Peyer's patch (tissue), 4 donors: ENCODE data around the gene DNALI1. TPM values are rescaled to one million over a fixed set of nuclear protein-coding genes. Genes with fewer than 3 reads are reported as not detected.
A peak's percentile ranks its signal among the peaks of the same experiment; 100 is the strongest.
"Not testable (repeated sequence)": the region's sequence is repeated elsewhere in the genome, so short reads cannot be mapped to it uniquely, and the experiment has no call there.

Experiments
- DNase-seq, 3 donors: peaks; one replicate each; pipeline ENCODE4 v3.0.0-alpha.2; 2017 to 2019
- H3K27ac ChIP-seq, 4 donors: fragments of 200-600 bp; sonication (generic); one replicate each; pipeline ENCODE4 v1.5.1; 2016 to 2019
- H3K27me3 ChIP-seq, 2 donors: fragments of 200-600 bp; sonication (generic); one replicate each; pipeline ENCODE4 v1.5.1; 2019
- H3K36me3 ChIP-seq, 3 donors: fragments of 200-600 bp; sonication (generic); one replicate each; pipeline ENCODE4 v1.5.1; 2016 to 2019
- H3K4me1 ChIP-seq, 4 donors: fragments of 200-600 bp; sonication (generic); one replicate each; pipeline ENCODE4 v1.5.1; 2016 to 2019
- H3K4me3 ChIP-seq, 4 donors: fragments of 200-600 bp; sonication (generic); 1 replicate in 3 of 4; 2 replicates in 1 of 4; pipeline ENCODE4 v1.5.1; 2016 to 2019; ENCODE audit warnings: mild to moderate bottlenecking in 1 of 4
- H3K9me3 ChIP-seq, 4 donors: fragments of 200-600 bp; sonication (generic); one replicate each; pipeline ENCODE4 v1.5.1; 2016 to 2019; ENCODE audit warnings: mild to moderate bottlenecking in 1 of 4
- POLR2A ChIP-seq, 2 donors: fragments of 450-650 bp; IDR thresholded peaks; one replicate each; pipeline ENCODE4 v1.5.1; 2017; ENCODE audit warnings: antibody characterized with exemption in 2 of 2, mild to moderate bottlenecking in 2 of 2, moderate library complexity in 2 of 2
- total RNA-seq, 4 donors: library from RNA; depleted of rRNA; stranded (reverse); fragments of >200 nt; gene quantifications; one replicate each; pipeline ENCODE4 v1.1.0, GENCODE V29; 2016
- TF ChIP-seq, protein P1 (sequence below), 6 experiments: fragments of 450-650 bp in 4 of 6; fragments of 200-600 bp in 2 of 6; sonication (generic) in 1 of 6; IDR thresholded peaks; one replicate each; pipeline ENCODE4 v1.5.1; 2017 to 2019; ENCODE audit warnings: antibody characterized with exemption in 6 of 6, mild to moderate bottlenecking in 3 of 6, moderate library complexity in 1 of 6

DNALI1 gene
- total RNA-seq, 4 donors from 2014 or later, result 1.7 to 7.9 (median 3.7) TPM

GRCh38 chr1:37553598-37553926 is 3.2 kb upstream of the DNALI1 start:
- peak overlapping the region; percentile 81 to 89 (median 84) for H3K27ac ChIP-seq
- no peaks in the 10 kb centered on the region for H3K27me3 ChIP-seq
- DNase-seq, result no peak
- TF ChIP-seq, protein P1, sequence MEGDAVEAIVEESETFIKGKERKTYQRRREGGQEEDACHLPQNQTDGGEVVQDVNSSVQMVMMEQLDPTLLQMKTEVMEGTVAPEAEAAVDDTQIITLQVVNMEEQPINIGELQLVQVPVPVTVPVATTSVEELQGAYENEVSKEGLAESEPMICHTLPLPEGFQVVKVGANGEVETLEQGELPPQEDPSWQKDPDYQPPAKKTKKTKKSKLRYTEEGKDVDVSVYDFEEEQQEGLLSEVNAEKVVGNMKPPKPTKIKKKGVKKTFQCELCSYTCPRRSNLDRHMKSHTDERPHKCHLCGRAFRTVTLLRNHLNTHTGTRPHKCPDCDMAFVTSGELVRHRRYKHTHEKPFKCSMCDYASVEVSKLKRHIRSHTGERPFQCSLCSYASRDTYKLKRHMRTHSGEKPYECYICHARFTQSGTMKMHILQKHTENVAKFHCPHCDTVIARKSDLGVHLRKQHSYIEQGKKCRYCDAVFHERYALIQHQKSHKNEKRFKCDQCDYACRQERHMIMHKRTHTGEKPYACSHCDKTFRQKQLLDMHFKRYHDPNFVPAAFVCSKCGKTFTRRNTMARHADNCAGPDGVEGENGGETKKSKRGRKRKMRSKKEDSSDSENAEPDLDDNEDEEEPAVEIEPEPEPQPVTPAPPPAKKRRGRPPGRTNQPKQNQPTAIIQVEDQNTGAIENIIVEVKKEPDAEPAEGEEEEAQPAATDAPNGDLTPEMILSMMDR (IDR thresholded peaks at IDR 0.05), result no peak
- TF ChIP-seq POLR2A (IDR thresholded peaks at IDR 0.05), result no peak
- H3K9me3 ChIP-seq, result no peaks in the 10 kb centered on the region
- peaks cover 0 to 28% (median 0%) of the 10 kb centered on the region in 3 donors for H3K36me3 ChIP-seq
- peak overlapping the region; percentile 71 to 94 (median 79) for H3K4me3 ChIP-seq
- H3K4me1 ChIP-seq, result peaks cover 0 to 17% (median 5%) of the 10 kb centered on the region in 4 donors

DNA sequence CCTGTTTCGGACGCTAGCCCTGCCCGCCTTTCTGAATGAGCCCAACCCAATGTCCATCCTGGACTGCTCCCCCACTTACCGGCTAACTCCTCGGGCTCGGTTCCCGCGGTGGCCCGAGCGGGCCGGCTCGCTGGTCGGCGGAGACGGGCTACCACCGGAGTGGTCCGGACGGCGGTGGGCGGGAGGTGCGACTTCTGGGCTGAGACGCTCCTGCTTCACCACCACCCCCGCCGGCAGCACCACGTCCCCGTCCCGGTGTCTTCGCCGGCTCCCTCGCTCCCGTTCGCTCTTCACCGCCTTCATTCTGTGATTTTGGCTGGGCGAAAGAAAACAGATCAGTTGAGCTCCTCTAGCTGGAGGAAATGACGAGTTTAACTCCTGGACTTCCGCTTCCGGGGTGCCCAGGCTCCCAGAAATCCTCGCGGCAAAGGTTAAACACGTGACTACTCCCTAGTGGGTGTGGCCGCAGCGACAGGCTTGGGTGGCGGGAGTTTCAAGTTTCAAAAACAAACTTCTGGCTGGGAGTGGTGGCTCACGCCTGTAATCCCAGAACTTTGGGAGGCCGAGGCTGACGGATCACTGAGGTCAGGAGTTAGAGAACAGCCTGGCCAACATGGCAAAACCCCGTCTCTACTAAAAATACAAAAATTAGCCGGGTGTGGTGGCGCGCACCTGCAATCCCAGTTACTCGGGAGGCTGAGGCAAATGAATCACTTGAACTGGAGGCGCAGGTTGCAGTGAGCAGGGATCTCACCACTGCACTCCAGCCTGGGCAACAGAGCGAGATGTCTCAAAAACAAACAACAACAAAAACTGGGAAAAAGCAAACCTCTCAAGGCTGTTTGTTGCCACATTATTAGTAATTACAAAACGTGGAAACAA is 2.6 kb upstream of the DNALI1 start, which contains the start of gene SNIP1:
Gene SNIP1 (minus strand): TSS at position 367 of the 882 bp plus-strand sequence. CDS start 64 bp downstream, at position 303.
- Histone ChIP-seq H3K4me1 (peaks cover 0 to 17% (median 5%) of the 10 kb centered on the region in 4 donors), H3K27me3 (no peaks in the 10 kb centered on the region), H3K9me3 (no peaks in the 10 kb centered on the region), H3K36me3 (peaks cover 0 to 24% (median 0%) of the 10 kb centered on the region in 3 donors), H3K27ac (peak within 1 kb of the TSS; percentile 81 to 89 (median 84)), H3K4me3 (peak within 1 kb of the TSS; percentile 71 to 94 (median 79))
- TF ChIP-seq, protein P1 (IDR thresholded peaks at IDR 0.05), result no peak
- TF ChIP-seq POLR2A (IDR thresholded peaks at IDR 0.05), result peak; percentile 69 to 82
- DNase-seq, result peak; percentile 89 to 97 (median 90)

- Histone ChIP-seq H3K36me3 (peaks cover 0 to under 1% (median 0%) of the 10 kb centered on the region in 3 donors), H3K4me3 (peak overlapping the region in 2 of 4 donors; percentile 38 to 40), H3K27ac (peak overlapping the region in 1 of 4 donors; percentile 37), H3K4me1 (peaks cover 0 to 15% (median 5%) of the 10 kb centered on the region in 4 donors), H3K27me3 (no peaks in the 10 kb centered on the region), H3K9me3 (no peaks in the 10 kb centered on the region)
- no peak for DNase-seq
- TF ChIP-seq, protein P1 (IDR thresholded peaks at IDR 0.05), result no peak
- no peak for TF ChIP-seq POLR2A (IDR thresholded peaks at IDR 0.05)
Observed at GRCh38 chr1:37557402-37557801, 662 bp downstream of the DNALI1 start.

DNA sequence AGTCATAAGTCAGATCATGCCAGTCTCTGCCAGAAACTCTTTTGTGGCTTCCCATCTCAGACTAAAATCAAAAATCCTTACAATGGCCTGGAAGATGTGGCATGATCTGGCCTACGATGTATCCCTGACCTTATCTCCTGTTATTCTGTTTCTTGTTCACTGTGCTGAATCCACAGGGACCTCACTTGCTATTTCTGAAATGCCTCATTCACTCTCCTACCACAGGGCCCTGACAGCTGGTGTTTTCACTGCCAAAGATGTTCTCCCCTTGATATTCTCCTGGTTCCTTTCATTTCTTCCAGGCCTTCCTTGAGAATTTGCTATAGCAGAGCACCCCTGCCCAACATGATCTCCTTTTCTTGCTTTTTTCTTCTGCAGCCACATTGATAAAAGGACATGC is 1.7 kb downstream of the DNALI1 start:
- H3K4me3 ChIP-seq, result no peak overlapping the region
- TF ChIP-seq, protein P1 (IDR thresholded peaks at IDR 0.05), result no peak
- no peak for TF ChIP-seq POLR2A (IDR thresholded peaks at IDR 0.05)
- no peaks in the 10 kb centered on the region for H3K36me3 ChIP-seq
- H3K27me3 ChIP-seq, result no peaks in the 10 kb centered on the region
- no peaks in the 10 kb centered on the region for H3K9me3 ChIP-seq
- H3K27ac ChIP-seq, result no peak overlapping the region
- no peak for DNase-seq
- peaks cover 0 to 6% (median under 1%) of the 10 kb centered on the region in 4 donors for H3K4me1 ChIP-seq

DNA sequence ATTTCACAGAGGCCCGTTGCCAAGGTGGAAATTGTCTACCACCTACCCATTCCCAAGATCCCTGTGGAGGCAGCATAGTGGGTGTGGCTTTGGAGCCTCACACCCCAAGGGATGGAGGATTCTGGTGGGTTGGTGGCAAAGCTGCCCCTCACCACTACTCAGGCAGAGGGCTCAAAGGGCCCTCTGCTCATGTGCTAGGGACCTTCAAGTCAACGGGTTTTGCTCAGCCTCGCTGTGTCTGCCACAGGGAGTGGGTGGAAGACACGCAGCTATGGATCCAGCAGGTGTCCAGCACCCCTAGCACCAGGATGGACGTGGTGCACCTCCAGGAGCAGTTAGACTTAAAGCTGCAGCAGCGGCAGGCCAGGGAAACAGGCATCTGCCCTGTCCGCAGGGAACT is 2.3 kb downstream of the DNALI1 start:
- DNase-seq, result no peak
- Histone ChIP-seq H3K27ac (no peak overlapping the region), H3K36me3 (no peaks in the 10 kb centered on the region), H3K27me3 (no peaks in the 10 kb centered on the region), H3K4me3 (no peak overlapping the region), H3K4me1 (peaks cover 0 to 6% (median 0%) of the 10 kb centered on the region in 4 donors), H3K9me3 (no peaks in the 10 kb centered on the region)
- TF ChIP-seq, protein P1 (IDR thresholded peaks at IDR 0.05), result no peak
- no peak for TF ChIP-seq POLR2A (IDR thresholded peaks at IDR 0.05)

DNA sequence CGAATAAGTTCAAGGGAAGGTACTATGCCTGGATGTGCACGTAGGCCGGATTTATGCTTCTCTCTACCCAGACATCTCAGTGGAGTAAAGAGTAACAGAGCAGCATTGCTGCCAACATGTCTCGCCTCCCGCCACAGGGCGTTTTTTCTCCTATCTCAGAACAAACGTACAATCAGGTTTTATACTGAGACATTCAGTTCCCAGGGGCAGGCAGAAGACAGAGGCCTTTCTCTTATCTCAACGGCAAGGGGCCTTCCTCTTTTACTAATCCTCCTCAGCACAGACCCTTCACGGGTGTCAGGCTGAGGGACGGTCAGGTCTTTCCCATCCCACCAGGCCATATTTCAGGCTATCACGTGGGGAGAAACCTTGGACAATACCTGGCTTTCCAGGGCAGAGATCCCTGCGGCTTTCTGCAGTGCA is 3.2 kb downstream of the DNALI1 start:
- not testable (repeated sequence) for DNase-seq, H3K9me3 ChIP-seq, H3K27ac ChIP-seq, H3K36me3 ChIP-seq, H3K4me3 ChIP-seq, H3K4me1 ChIP-seq, H3K27me3 ChIP-seq
